ENCODE data around the gene DMRTA1.

- no peak for TF ChIP-seq MAX (IDR thresholded peaks at IDR 0.05; ENCODE audit: insufficient read depth, insufficient read length)
- no peak for TF ChIP-seq CTCF (IDR thresholded peaks at IDR 0.05; ENCODE audit: extremely low read depth in 1 of 2, insufficient read depth in 1 of 2, low read depth in 1 of 2, low read length in 2 of 2)
- no peak for TF ChIP-seq POLR2A (IDR thresholded peaks at IDR 0.05; ENCODE audit: low read depth, low read length)
- no peak for TF ChIP-seq POLR2AphosphoS5 (IDR thresholded peaks at IDR 0.05; ENCODE audit: insufficient read depth, low read depth, low read length)
These were observed 21.1 kb upstream of the DMRTA1 start for GRCh38 chr9:22425551-22425950.

All from endothelial cell of umbilical vein (primary cell).